WTC11 (cell line): ENCODE measurements around the gene JMJD7.

Experiments
- CREB1 ChIP-seq: sonication (generic); formaldehyde crosslinking; IDR thresholded peaks from 2 replicates; pipeline ENCODE4 v1.8.0; 2023; ENCODE audit warnings: mild to moderate bottlenecking, missing genetic modification reagents
- CTCF ChIP-seq: fragments of 200-600 bp; IDR thresholded peaks from 2 replicates; pipeline ENCODE4 v1.8.0; 2022; ENCODE audit warnings: antibody characterized with exemption
- FOXJ3 ChIP-seq: sonication (generic); formaldehyde crosslinking; IDR thresholded peaks from 2 replicates; pipeline ENCODE4 v1.9.0; 2021; ENCODE audit warnings: missing genetic modification reagents, mild to moderate bottlenecking, borderline replicate concordance
- TEAD4 ChIP-seq: sonication (generic); formaldehyde crosslinking; IDR thresholded peaks from 2 replicates; pipeline ENCODE4 v1.8.0; 2022; ENCODE audit warnings: mild to moderate bottlenecking, missing genetic modification reagents
- ZNF317 ChIP-seq: sonication (generic); formaldehyde crosslinking; IDR thresholded peaks from 2 replicates; pipeline ENCODE4 v1.8.1; 2023; ENCODE audit warnings: low read depth, mild to moderate bottlenecking, moderate library complexity, missing genetic modification reagents, borderline replicate concordance
- TF ChIP-seq, protein P1 (sequence below): sonication (generic); formaldehyde crosslinking; IDR thresholded peaks from 2 replicates; pipeline ENCODE4 v1.8.0; 2022; ENCODE audit warnings: mild to moderate bottlenecking, missing genetic modification reagents
- TF ChIP-seq, protein P2 (sequence below): sonication (generic); formaldehyde crosslinking; IDR thresholded peaks from 2 replicates; pipeline ENCODE4 v1.8.1; 2022; ENCODE audit warnings: mild to moderate bottlenecking, moderate library complexity, missing genetic modification reagents
- TF ChIP-seq, protein P3 (sequence below): sonication (generic); formaldehyde crosslinking; IDR thresholded peaks from 2 replicates; pipeline ENCODE4 v1.8.1; 2022; ENCODE audit warnings: low read depth, mild to moderate bottlenecking, moderate library complexity, missing genetic modification reagents, borderline replicate concordance

DNA sequence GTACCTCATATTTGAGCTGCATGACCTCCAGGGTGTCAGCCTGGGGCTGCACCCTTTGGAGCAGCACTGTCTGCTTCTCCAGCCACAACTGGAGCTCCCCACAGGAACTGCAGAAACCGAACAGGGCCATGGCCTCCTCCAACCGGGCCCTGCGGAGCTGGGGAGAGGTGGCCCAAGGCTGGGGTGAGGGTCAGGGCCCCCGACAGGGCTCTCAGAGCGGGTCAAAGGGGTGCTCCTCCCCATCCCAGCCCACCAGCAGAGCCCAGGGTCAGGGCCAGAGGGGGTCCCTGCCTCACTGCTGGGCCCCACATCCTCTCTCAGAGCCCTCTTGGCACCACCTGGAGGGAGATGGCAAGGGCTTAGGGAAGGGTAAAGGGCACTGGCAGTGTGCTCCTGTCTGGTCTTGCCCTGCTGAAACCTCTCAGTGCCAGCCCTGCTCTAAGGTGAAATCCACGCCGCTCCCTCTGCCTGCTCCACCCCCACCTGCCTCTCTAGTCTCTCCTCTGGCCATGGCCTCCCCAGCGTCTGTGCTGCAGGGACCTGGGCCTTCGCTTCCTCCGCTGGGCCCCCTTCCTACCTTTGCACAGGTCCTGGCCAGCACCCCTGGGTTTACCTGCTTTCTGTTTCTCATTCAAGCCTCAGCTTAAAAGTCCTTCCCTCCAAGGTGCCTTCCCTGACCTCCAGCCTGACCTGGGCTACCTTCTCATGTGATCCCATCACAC, 52.4 kb downstream of the JMJD7 start:
- TF ChIP-seq CTCF = no peak
- no peak for TF ChIP-seq ZNF317 (CRISPR knock-in tag)
- TF ChIP-seq, protein P1, sequence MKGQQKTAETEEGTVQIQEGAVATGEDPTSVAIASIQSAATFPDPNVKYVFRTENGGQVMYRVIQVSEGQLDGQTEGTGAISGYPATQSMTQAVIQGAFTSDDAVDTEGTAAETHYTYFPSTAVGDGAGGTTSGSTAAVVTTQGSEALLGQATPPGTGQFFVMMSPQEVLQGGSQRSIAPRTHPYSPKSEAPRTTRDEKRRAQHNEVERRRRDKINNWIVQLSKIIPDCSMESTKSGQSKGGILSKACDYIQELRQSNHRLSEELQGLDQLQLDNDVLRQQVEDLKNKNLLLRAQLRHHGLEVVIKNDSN (CRISPR knock-in tag) = no peak
- TF ChIP-seq, protein P2, sequence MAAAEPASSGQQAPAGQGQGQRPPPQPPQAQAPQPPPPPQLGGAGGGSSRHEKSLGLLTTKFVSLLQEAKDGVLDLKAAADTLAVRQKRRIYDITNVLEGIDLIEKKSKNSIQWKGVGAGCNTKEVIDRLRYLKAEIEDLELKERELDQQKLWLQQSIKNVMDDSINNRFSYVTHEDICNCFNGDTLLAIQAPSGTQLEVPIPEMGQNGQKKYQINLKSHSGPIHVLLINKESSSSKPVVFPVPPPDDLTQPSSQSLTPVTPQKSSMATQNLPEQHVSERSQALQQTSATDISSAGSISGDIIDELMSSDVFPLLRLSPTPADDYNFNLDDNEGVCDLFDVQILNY (CRISPR knock-in tag) = no peak
- TF ChIP-seq, protein P3, sequence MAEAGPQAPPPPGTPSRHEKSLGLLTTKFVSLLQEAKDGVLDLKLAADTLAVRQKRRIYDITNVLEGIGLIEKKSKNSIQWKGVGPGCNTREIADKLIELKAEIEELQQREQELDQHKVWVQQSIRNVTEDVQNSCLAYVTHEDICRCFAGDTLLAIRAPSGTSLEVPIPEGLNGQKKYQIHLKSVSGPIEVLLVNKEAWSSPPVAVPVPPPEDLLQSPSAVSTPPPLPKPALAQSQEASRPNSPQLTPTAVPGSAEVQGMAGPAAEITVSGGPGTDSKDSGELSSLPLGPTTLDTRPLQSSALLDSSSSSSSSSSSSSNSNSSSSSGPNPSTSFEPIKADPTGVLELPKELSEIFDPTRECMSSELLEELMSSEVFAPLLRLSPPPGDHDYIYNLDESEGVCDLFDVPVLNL (CRISPR knock-in tag) = no peak
- TF ChIP-seq CREB1 (CRISPR knock-in tag) = no peak
- TF ChIP-seq TEAD4 (CRISPR knock-in tag) = no peak
- TF ChIP-seq FOXJ3 = no peak
